ENCODE data around the gene KIAA1958.

DNA sequence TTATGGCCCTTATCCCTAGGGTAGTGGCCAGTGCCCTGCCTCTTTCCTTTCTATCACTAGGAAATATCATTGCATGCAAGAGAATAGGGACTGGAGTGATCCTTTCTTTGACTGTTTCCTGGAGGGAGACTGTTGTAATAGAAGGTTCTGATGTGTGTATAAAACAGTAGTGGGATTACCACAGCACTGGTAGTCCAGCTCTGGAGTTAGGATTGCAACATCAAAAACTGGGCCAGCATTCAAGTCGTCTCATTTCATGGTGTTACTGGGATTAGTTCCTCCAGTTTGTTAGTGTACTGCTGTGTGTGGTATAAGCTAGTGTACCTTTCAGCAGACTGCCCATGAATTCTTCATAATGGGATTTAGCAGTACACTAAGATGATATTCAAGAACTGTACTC is 45.8 kb downstream of the KIAA1958 start:
- no peak for TF ChIP-seq POLR2A (IDR thresholded peaks at IDR 0.05)
- TF ChIP-seq CTCF (IDR thresholded peaks at IDR 0.05) = no peak

All from Peyer's patch (tissue), 4 donors.